AG09309 (cell line): ENCODE data around the gene PIR.

Experiments used
- DNase-seq: peaks from one replicate; pipeline ENCODE4 v3.0.0-alpha.2; 2010; ENCODE audit warnings: low read depth
- H3K4me3 ChIP-seq: 2 replicates; pipeline ENCODE4 v1.5.1; 2011; ENCODE audit warnings: mild to moderate bottlenecking, low read depth, low read length, moderate library complexity; ENCODE audit not compliant: control insufficient read depth
- CTCF ChIP-seq: IDR thresholded peaks from 2 replicates; pipeline ENCODE4 v1.5.1; 2011; ENCODE audit warnings: mild to moderate bottlenecking, low read depth, low read length, inconsistent platforms; ENCODE audit not compliant: insufficient read depth, control insufficient read depth; ENCODE audit errors: missing control alignments

PIR gene

GRCh38 chrX:15418041-15418706 lies 75.0 kb downstream of the PIR start:
- H3K4me3 ChIP-seq: no peak overlapping the region
- DNase-seq: peak; percentile 56
- no peak for TF ChIP-seq CTCF

GRCh38 chrX:15416133-15416993 lies 76.8 kb downstream of the PIR start:
- DNase-seq: no peak
- no peak for TF ChIP-seq CTCF
- H3K4me3 ChIP-seq: no peak overlapping the region

GRCh38 chrX:15413101-15413500 lies 80.0 kb downstream of the PIR start:
- DNase-seq: no peak
- no peak overlapping the region for H3K4me3 ChIP-seq
- TF ChIP-seq CTCF: no peak

GRCh38 chrX:15410947-15411346 lies 82.2 kb downstream of the PIR start:
- no peak for TF ChIP-seq CTCF

GRCh38 chrX:15410430-15410829 lies 82.7 kb downstream of the PIR start:
- no peak for DNase-seq
- TF ChIP-seq CTCF: no peak
- no peak overlapping the region for H3K4me3 ChIP-seq

More at GRCh38 chrX:15410947-15411346, 82.2 kb downstream of the PIR start:
- no peak overlapping the region for H3K4me3 ChIP-seq
- no peak for DNase-seq

- DNase-seq: no peak
- TF ChIP-seq CTCF: no peak
- no peak overlapping the region for H3K4me3 ChIP-seq
Measured at GRCh38 chrX:15405846-15406245, 87.3 kb downstream of the PIR start.
